Measurements from ENCODE around the gene MARCHF4.

GRCh38 chr2:216366777-216367471, 5.4 kb downstream of the MARCHF4 start:
- TF ChIP-seq POLR2AphosphoS5 (IDR thresholded peaks at IDR 0.05; ENCODE audit: low read depth, low read length) = no peak
- no peak for TF ChIP-seq POLR2A (IDR thresholded peaks at IDR 0.05; ENCODE audit: low read depth, low read length)
- no peak for TF ChIP-seq POU2F2 (IDR thresholded peaks at IDR 0.05; ENCODE audit: low read depth, low read length)

Measured in GM12891 (cell line).